NCI-H1417 treated with DMSO at 0.1 percent for 48 hours (cell line): ENCODE data around the gene HADHA.

Source experiments
- DNase-seq: peaks from one replicate; lab custom pipeline; 2025; lab: John Stamatoyannopoulos, UW

Gene HADHA

GRCh38 chr2:26245231-26245732 is 850 bp upstream of the HADHA start:
- DNase-seq, result no peak

GRCh38 chr2:26243470-26244308 is 743 bp downstream of the HADHA start:
- DNase-seq, result no peak

GRCh38 chr2:26241928-26242436 is 2.5 kb downstream of the HADHA start:
- DNase-seq, result no peak

- DNase-seq, result no peak
Observed at GRCh38 chr2:26238311-26238958, 6.0 kb downstream of the HADHA start.

GRCh38 chr2:26237868-26238267 is 6.6 kb downstream of the HADHA start:
- DNase-seq, result no peak

GRCh38 chr2:26235089-26235488 is 9.3 kb downstream of the HADHA start:
- no peak for DNase-seq

GRCh38 chr2:26230806-26231205 is 13.6 kb downstream of the HADHA start:
- no peak for DNase-seq

GRCh38 chr2:26229595-26229994 is 14.8 kb downstream of the HADHA start:
- DNase-seq, result no peak

- DNase-seq, result no peak
Observed at GRCh38 chr2:26224095-26224494, 20.3 kb downstream of the HADHA start.

- DNase-seq, result no peak
Observed at GRCh38 chr2:26223018-26223417, 21.4 kb downstream of the HADHA start.

- no peak for DNase-seq
Observed at GRCh38 chr2:26217720-26218119, 26.7 kb downstream of the HADHA start.

GRCh38 chr2:26216587-26216986 is 27.8 kb downstream of the HADHA start:
- DNase-seq, result no peak

- DNase-seq, result no peak
Observed at GRCh38 chr2:26215833-26216232, 28.6 kb downstream of the HADHA start.

GRCh38 chr2:26214759-26215158 is 29.7 kb downstream of the HADHA start:
- DNase-seq, result no peak

- no peak for DNase-seq
Observed at GRCh38 chr2:26212011-26212410, 32.4 kb downstream of the HADHA start.

- DNase-seq, result no peak
Observed at GRCh38 chr2:26203906-26204305, 40.5 kb downstream of the HADHA start.

GRCh38 chr2:26202981-26203490 is 41.4 kb downstream of the HADHA start:
- no peak for DNase-seq

- no peak for DNase-seq
Observed at GRCh38 chr2:26197516-26197915, 46.9 kb downstream of the HADHA start.

GRCh38 chr2:26196683-26197418 is 47.6 kb downstream of the HADHA start:
- DNase-seq, result no peak

- no peak for DNase-seq
Observed at GRCh38 chr2:26195040-26195984, 49.1 kb downstream of the HADHA start.
